EL (cell line): ENCODE results near the gene MPPE1.

Source experiments
- DNase-seq: peaks from one replicate; pipeline ENCODE4 v3.0.0-alpha.2; 2016

The MPPE1 gene

GRCh38 chr18:11851146-11851805 is 56.8 kb downstream of the MPPE1 start, which contains the start of gene CHMP1B:
TSS of gene CHMP1B (plus strand) at chr18:11851413. CDS start at chr18:11851512, 99 bp downstream.
- peak; percentile 96 for DNase-seq

GRCh38 chr18:11850821-11851145 is 57.3 kb downstream of the MPPE1 start:
- no peak for DNase-seq

GRCh38 chr18:11849841-11850634 is 58.1 kb downstream of the MPPE1 start:
- DNase-seq, result peak; percentile 86

- no peak for DNase-seq
These were observed 58.8 kb downstream of the MPPE1 start for GRCh38 chr18:11849279-11849678.

GRCh38 chr18:11847811-11848210 is 60.3 kb downstream of the MPPE1 start:
- DNase-seq, result no peak

- DNase-seq, result no peak
These were observed 62.5 kb downstream of the MPPE1 start for GRCh38 chr18:11845654-11846053.

- DNase-seq, result no peak
These were observed 63.7 kb downstream of the MPPE1 start for GRCh38 chr18:11844436-11844835.

GRCh38 chr18:11842562-11842961 is 65.6 kb downstream of the MPPE1 start:
- no peak for DNase-seq

- DNase-seq, result no peak
These were observed 67.6 kb downstream of the MPPE1 start for GRCh38 chr18:11840493-11840892.

GRCh38 chr18:11839556-11839955 is 68.6 kb downstream of the MPPE1 start:
- DNase-seq, result no peak

GRCh38 chr18:11834772-11835171 is 73.3 kb downstream of the MPPE1 start:
- no peak for DNase-seq
